ENCODE results near the gene AGAP1. TPM values are rescaled to one million over a fixed set of nuclear protein-coding genes. Genes with fewer than 3 reads are reported as not detected.

The AGAP1 gene
- total RNA-seq, 1 experiment from 2014 or later = 44.8 TPM

DNA sequence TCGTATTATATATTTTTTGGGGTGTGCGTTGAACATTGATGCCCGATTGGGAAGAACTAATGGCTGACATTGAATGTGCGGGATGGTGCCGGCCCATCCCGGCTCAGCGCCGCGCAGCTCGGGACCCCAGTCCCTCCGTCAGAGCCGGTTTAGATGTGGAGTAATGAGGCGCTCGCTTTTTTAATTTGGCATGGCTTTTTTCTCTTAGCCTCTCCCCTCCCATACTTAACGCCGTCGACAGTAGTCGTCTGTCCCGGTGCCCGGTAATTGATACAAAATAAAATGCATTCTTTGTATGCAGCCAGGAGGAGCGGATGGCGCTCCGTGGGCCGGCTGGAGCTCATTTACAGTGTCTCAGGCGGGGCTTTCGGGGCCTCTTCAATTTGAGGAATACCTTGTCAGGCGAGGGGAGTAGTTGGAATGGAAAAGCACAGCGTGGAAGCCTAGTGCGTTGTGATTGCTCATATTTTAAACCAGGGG, 465.1 kb downstream of the AGAP1 start:
- no peak for DNase-seq (ENCODE audit: low spot score)

- no peak for DNase-seq (ENCODE audit: low spot score)
Measured at GRCh38 chr2:235960011-235960715, 466.3 kb downstream of the AGAP1 start.

- DNase-seq (ENCODE audit: low spot score) = no peak
Measured at GRCh38 chr2:235960716-235961640, 467.1 kb downstream of the AGAP1 start.

- DNase-seq (ENCODE audit: low spot score) = no peak
Measured at GRCh38 chr2:235961711-235962110, 467.9 kb downstream of the AGAP1 start.

GRCh38 chr2:235963853-235964577, 470.2 kb downstream of the AGAP1 start:
- no peak for DNase-seq (ENCODE audit: low spot score)

DNA sequence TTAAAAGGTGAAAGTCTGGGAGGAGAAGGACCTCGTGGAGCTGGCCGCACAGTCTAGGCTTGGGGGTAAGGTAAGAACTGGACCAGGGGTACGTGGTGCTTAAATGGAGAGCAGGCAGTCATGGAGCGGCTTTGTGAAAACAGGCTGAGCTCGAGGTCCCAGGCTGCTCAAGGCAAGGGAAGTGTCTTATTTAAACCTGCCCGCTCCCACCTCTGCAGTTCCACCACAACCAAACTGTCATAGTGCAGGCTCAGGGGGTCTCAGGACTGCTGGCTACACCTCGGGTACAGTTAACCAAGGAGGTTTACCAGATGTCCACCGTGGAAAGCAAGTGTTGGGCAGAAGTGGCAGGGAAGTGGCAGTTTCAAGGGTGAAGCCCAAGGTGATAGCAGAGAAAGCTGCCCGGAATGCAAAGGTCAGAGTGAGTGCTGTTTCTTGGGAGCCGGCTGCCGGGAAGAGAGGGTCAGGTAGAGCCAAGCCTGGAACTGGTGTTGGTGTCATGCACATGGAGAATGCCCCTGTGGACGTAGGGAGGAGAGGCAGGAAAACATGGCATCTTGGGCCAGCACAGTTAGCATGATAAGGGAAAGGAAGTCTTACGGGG, 471.0 kb downstream of the AGAP1 start:
- no peak for DNase-seq (ENCODE audit: low spot score)

DNA sequence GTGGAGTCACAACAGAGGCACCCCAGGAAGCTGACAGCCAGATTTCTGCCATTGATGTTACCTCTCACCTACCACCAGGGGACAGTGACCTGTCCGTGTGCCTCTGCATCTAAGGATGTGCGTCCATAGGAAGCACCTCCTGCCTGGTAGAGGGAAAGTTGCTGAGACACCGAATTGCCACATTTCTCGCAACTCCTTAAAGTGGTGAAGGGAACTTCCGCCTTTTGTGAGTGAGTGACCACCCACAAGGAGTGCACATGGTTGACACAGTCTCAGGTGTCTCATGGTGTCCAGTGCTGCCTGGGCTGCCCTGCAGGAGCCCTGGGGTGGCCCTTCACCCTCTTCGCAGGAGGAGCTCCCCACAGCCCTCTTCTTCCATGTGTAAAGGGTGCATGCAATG, 472.6 kb downstream of the AGAP1 start:
- no peak for DNase-seq (ENCODE audit: low spot score)

GRCh38 chr2:235966932-235967757, 473.3 kb downstream of the AGAP1 start:
- DNase-seq (ENCODE audit: low spot score) = no peak

DNA sequence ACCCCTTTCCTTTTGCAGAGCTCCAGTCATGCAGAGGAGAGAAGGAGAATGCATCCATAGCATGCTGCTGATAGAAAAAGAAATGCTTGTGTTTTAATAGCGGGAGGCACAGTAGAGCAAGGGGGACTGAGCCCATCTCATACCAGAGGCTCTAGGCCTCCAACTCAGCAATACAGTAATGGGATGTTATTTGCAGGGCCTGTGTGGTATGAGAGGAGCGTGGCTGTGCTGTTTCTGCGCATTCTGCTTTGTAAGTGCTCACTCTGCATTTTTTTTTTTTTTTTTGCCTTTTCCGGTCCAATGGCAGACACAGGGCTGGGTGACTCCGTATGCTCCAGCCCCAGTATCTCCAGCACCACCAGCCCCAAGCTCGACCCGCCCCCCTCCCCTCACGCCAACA, 474.3 kb downstream of the AGAP1 start:
- DNase-seq (ENCODE audit: low spot score) = no peak

DNA sequence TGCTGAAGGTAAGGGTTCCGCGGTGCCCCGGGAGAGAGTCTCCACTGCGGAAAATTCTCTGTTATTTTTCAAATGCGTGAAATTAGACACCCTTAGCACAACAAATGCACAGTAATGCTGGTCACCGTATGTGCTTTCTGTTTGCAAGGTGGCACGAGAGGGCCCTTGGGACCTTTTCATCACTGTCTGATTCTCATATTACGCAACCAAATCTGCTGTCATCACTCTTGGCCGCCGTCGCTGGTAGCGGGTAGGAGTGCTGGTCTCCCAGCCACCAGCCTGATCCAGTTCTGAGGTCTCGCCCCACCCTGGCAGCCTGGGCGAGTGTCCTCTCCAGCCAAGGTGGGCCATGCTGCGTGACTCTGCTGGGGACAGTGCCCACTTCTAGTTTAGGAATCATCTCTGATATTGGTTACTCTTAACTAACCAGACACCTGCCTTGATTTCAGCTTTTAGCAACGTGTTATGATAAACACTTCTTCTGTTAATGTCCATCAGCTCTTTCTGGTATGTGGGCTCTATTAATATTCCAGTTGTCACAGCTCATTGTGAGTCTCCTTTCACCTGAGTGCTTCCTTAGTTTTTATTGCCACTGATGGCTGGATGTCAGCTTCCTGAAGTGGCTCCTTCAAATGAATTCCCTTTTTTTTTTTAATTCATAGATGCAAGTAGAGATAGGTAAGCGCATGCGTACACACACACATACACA, 474.9 kb downstream of the AGAP1 start:
- DNase-seq (ENCODE audit: low spot score) = no peak

DNA sequence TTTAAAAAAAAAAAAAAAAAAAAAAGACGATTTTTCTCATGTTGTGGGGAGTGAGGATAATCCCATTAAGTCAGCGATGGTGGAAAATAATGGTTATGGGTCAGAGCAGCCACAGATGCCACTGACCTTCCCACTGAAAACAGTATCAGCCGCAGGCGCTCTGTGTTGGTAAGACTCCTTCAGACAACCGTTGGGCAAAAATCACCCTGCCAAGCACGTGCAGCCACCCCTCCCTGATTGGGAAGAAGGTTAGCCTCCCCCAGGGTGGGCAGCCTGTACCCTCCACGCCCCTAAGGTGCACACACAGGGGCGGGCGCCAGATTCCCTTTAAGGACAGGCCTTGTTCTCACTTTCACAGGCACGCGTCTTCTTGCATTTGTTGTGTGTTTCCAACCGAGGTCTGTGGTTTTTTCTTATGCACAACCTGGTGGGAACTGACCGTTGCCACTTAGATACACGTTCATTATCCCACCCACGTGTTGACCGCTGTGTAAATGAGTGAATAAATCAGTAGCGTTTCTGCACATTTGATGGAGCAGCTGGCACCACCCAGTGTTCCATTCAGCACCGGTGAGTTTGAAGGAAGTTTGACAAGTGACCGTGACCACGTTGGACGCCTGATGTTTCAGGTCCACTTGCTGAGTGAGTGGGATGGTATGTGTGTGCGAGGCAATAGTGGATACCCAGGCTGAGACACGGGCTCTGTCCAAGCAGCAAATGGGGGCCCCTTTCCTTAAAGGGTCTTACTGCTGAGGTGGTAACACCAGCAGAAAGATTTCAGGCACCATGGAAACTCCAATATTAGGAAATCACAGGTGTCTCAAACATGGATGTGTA, 476.6 kb downstream of the AGAP1 start:
- DNase-seq (ENCODE audit: low spot score) = no peak

DNA sequence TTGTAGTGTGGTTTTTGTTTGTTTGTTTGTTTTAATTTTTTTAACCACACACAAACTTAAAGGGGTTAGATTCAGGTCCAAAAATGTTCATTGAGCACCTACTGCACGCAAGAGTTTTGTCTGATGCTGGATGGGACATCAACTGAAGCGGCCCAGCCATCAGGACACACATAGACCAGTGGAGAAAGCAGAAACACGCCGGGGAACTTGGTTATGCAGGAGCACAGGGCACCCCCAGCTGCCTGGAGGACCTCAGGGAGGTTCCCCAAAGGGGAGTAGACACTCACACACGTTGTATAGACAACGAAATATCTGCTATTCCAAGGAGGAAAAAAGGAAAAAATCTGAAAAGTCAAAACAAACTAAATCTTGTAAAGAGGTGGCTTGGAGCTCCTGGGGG, 482.7 kb downstream of the AGAP1 start:
- DNase-seq (ENCODE audit: low spot score) = no peak

DNA sequence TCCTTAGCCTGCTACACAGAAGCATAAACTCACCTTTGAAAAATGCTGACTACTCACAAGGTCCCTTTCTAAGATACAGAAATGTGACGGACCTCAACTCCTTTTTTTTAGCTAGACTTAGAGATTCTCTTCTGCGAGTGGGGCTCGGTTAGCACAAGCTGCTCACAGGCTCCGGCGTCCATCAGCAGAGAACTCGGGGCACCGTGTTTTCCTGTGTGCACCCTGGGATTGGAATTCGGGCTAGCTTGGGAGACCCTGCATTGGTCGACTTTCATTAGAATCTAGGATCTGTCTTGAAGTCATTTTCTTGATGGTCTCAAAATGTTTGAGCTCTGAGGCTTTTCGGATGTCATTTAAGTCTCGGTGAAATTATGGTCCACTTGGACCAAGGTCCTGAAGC, 483.1 kb downstream of the AGAP1 start:
- no peak for DNase-seq (ENCODE audit: low spot score)

GRCh38 chr2:235977445-235977844, 483.6 kb downstream of the AGAP1 start:
- no peak for DNase-seq (ENCODE audit: low spot score)

DNA sequence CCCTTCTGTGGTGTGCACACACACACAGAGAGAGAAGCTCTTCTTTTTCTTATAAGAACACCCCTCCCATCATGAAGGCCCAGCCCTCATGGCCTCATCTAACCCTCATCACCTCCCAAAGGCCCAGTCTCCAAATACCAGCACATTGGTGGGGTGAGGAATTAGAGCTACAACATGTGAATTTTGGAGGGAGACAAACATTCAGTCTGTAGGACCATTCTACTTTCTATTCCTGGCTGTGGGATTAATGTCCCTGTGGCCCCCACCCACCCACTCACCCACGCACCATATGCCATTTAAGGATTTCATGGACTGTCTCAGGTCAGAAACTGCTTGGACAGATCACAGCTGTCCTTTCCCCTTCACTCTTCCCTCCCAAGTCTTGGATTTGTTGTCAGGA, 484.2 kb downstream of the AGAP1 start:
- DNase-seq (ENCODE audit: low spot score) = no peak

GRCh38 chr2:235979037-235979436, 485.2 kb downstream of the AGAP1 start:
- DNase-seq (ENCODE audit: low spot score) = no peak

DNA sequence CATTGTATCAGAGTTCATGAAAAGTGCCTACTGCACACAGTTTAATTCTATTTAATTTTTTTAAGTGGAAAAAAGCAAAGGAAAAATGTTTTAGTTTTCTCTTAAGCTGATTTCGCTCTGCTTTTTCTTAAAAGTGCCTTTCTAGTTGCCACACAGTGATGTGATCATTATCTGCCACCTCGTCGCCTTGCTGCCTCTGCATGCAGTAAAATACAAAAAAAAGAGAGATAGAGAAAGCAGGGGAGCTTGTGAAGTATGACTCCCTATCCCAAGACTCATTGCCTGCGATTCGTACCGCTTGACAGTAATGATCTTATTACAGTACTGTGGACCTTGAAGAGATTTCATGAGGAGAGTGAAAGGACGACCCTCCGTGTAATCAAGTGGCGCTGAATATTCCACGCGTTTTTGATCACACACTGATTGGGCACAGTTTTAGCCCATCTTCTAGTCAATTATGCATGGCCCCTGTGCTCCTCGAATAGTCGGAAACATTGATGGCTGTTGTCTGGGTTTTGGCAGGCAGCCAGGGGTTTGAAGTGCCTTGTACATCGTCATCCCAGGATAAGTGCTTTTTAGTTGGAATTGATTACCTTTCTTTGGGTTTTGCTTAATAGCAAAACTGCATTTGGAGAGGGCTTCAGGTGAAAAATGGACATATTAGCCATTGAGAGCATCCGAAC, 486.1 kb downstream of the AGAP1 start:
- no peak for DNase-seq (ENCODE audit: low spot score)

DNA sequence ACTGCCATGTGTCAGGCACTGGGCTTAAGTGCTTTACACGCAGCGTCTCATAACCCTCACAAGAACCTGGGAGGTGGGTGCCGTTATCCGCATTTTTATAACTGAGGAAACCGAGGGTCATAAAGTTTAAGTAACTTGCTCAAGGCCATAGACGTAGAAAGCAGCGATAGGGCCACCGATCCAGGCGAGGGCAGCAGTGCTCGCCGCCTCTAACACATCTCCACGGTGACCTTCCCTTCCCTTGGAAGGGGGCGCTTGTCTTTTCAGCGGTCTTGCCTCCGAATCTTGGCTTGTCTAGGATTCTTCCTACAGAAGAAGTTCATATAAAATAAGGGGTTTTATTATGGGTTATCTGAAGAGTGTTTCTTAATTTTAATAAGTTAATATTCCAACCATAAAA, 487.8 kb downstream of the AGAP1 start:
- DNase-seq (ENCODE audit: low spot score) = no peak

DNA sequence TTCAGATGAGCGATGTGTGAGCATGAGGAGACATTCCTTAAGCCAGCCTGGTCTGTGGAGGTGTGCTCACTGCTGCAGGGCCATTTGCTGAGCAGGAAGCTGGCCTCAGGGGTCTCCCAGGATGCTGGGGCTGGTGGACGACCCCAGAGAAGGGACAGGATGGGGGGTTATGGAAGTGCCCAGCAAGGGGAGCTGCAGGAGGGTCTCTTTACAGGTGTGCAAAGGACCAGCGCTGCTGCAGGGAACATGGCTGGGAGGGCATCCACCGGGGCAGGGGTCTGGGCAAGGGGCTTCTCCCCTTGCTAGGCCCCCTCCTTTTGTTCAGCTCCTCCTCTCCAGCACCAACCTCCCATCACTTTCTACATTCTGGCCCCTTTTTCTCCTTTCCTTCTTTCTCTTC, 489.2 kb downstream of the AGAP1 start:
- no peak for DNase-seq (ENCODE audit: low spot score)

Data from HT-29 (cell line).